Measurements from ENCODE around the gene MS4A4A. TPM values are rescaled to one million over a fixed set of nuclear protein-coding genes. Genes with fewer than 3 reads are reported as not detected.

The MS4A4A gene
- total RNA-seq, 1 donor from 2014 or later: not detected

DNA sequence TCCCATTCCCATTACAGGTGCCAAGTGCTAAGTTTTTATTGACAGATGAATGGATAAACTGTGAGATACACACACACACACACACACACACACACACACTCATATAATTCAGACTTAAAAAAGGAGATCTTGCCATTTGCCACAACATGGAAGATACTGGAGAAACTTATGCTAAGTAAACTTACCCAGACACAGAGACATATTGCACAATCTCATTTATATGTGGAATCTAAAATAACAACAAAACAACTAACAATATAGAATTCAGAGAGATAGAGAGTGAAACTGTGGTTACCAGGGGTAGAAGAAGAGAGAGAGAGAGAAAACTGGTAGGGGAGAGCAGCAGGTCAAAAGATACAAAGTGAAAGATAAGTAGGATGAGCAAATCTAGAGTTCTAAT is 48.0 kb downstream of the MS4A4A start:
- H3K27ac Mint-ChIP-seq (ENCODE audit: unreplicated experiment): no peak overlapping the region
- peaks cover 6% of the 10 kb centered on the region for H3K27me3 Mint-ChIP-seq (ENCODE audit: low read depth)
- DNase-seq (ENCODE audit: low spot score): no peak
- no peak overlapping the region for H3K4me3 Mint-ChIP-seq (ENCODE audit: unreplicated experiment)
- H3K9me3 Mint-ChIP-seq (ENCODE audit: low read depth): peaks cover 5% of the 10 kb centered on the region
- H3K36me3 Mint-ChIP-seq (ENCODE audit: low read depth): no peaks in the 10 kb centered on the region
- no peaks in the 10 kb centered on the region for H3K4me1 Mint-ChIP-seq (ENCODE audit: low read depth)
- TF ChIP-seq CTCF (IDR thresholded peaks at IDR 0.05): no peak

DNA sequence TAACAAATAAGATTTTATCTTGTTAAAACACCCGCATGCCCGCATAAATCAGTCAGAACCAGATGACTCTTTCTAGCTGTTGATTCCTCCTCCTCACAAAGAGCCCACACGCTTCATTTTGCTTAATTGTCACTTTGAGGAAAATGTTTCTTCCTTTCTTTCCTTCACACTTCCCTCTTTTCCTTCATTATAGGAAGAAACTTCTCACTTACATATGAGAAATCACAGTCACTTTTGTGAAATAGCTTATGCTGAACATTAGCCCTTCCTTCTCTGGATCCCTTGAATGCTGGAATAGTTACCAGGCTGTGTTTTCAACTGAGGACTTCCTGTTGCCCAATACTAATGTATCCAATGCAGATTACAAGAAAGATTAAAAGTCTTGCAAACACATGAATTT is 52.4 kb downstream of the MS4A4A start:
- no peaks in the 10 kb centered on the region for H3K4me1 Mint-ChIP-seq (ENCODE audit: low read depth)
- TF ChIP-seq CTCF (IDR thresholded peaks at IDR 0.05): no peak
- H3K27ac Mint-ChIP-seq (ENCODE audit: unreplicated experiment): no peak overlapping the region

GRCh38 chr11:60334005-60334620 is 53.6 kb downstream of the MS4A4A start:
- DNase-seq (ENCODE audit: low spot score): no peak
- no peak overlapping the region for H3K27ac Mint-ChIP-seq (ENCODE audit: unreplicated experiment)
- H3K9me3 Mint-ChIP-seq (ENCODE audit: low read depth): peaks cover 3% of the 10 kb centered on the region
- TF ChIP-seq CTCF (IDR thresholded peaks at IDR 0.05): peak; percentile 81
- no peaks in the 10 kb centered on the region for H3K36me3 Mint-ChIP-seq (ENCODE audit: low read depth)
- no peaks in the 10 kb centered on the region for H3K4me1 Mint-ChIP-seq (ENCODE audit: low read depth)
- H3K4me3 Mint-ChIP-seq (ENCODE audit: unreplicated experiment): no peak overlapping the region
- peaks cover 12% of the 10 kb centered on the region for H3K27me3 Mint-ChIP-seq (ENCODE audit: low read depth)

More for the DNA sequence above, 52.4 kb downstream of the MS4A4A start:
- DNase-seq (ENCODE audit: low spot score): no peak
- Mint-ChIP-seq H3K4me3 (ENCODE audit: unreplicated experiment) (no peak overlapping the region), H3K27me3 (ENCODE audit: low read depth) (peaks cover 7% of the 10 kb centered on the region), H3K9me3 (ENCODE audit: low read depth) (peaks cover 3% of the 10 kb centered on the region), H3K36me3 (ENCODE audit: low read depth) (no peaks in the 10 kb centered on the region)

GRCh38 chr11:60336767-60337391 is 56.4 kb downstream of the MS4A4A start:
- no peak overlapping the region for H3K27ac Mint-ChIP-seq (ENCODE audit: unreplicated experiment)
- no peak for DNase-seq (ENCODE audit: low spot score)
- H3K4me3 Mint-ChIP-seq (ENCODE audit: unreplicated experiment): no peak overlapping the region
- H3K36me3 Mint-ChIP-seq (ENCODE audit: low read depth): no peaks in the 10 kb centered on the region
- TF ChIP-seq CTCF (IDR thresholded peaks at IDR 0.05): no peak
- H3K4me1 Mint-ChIP-seq (ENCODE audit: low read depth): no peaks in the 10 kb centered on the region
- H3K27me3 Mint-ChIP-seq (ENCODE audit: low read depth): peaks cover 20% of the 10 kb centered on the region
- H3K9me3 Mint-ChIP-seq (ENCODE audit: low read depth): no peaks in the 10 kb centered on the region

- H3K4me1 Mint-ChIP-seq (ENCODE audit: low read depth): no peaks in the 10 kb centered on the region
- no peaks in the 10 kb centered on the region for H3K36me3 Mint-ChIP-seq (ENCODE audit: low read depth)
- H3K4me3 Mint-ChIP-seq (ENCODE audit: unreplicated experiment): no peak overlapping the region
These were observed 57.6 kb downstream of the MS4A4A start for GRCh38 chr11:60338053-60338452.

More at GRCh38 chr11:60338053-60338452, 57.6 kb downstream of the MS4A4A start:
- DNase-seq (ENCODE audit: low spot score): no peak
- Mint-ChIP-seq H3K27me3 (ENCODE audit: low read depth) (peaks cover 18% of the 10 kb centered on the region), H3K27ac (ENCODE audit: unreplicated experiment) (no peak overlapping the region), H3K9me3 (ENCODE audit: low read depth) (no peaks in the 10 kb centered on the region)
- no peak for TF ChIP-seq CTCF (IDR thresholded peaks at IDR 0.05)
